A673 (cell line): ENCODE results near the gene IL10RB.

Experiments
- CTCF ChIP-seq: fragments of 300-800, 200-600 bp; sonication (generic); conservative IDR thresholded peaks from 2 replicates; pipeline ENCODE4 v1.5.1; 2017; ENCODE audit warnings: low read depth, mild to moderate bottlenecking, antibody characterized with exemption, low read length, moderate library complexity, mixed read lengths
- EZH2 ChIP-seq: fragments of 200-600 bp; sonication (generic); IDR thresholded peaks from 2 replicates; pipeline ENCODE4 v1.6.1; 2017; ENCODE audit warnings: borderline replicate concordance, low read depth, mild to moderate bottlenecking, mixed read lengths, antibody characterized with exemption, low read length; ENCODE audit not compliant: poor library complexity, severe bottlenecking

- TF ChIP-seq CTCF (no peak), EZH2 (no peak)
Measured at GRCh38 chr21:33278721-33279120, 12.6 kb downstream of the IL10RB start.
